Adrenal gland (tissue), 5 donors: ENCODE results near the gene TPO.

ENCODE experiments used
- POLR2A ChIP-seq, 2 donors: fragments of 450-650 bp; IDR thresholded peaks; one replicate each; pipeline ENCODE4 v1.6.1; 2017; ENCODE audit warnings: antibody characterized with exemption in 2 of 2, mild to moderate bottlenecking in 2 of 2, moderate library complexity in 1 of 2
- TF ChIP-seq, protein P1 (sequence below), 6 experiments: fragments of 450-650 bp in 4 of 6; fragments of 200-600 bp in 2 of 6; sonication (generic) in 1 of 6; IDR thresholded peaks; 1 replicate in 5 of 6; 2 replicates in 1 of 6; pipeline versions ENCODE4 v1.5.1 to v1.8.0; 2016 to 2021; ENCODE audit warnings: antibody characterized with exemption in 6 of 6, mild to moderate bottlenecking in 2 of 6, moderate library complexity in 1 of 6
- donor health status: DM: no; HTN: no; CAD: no.

DNA sequence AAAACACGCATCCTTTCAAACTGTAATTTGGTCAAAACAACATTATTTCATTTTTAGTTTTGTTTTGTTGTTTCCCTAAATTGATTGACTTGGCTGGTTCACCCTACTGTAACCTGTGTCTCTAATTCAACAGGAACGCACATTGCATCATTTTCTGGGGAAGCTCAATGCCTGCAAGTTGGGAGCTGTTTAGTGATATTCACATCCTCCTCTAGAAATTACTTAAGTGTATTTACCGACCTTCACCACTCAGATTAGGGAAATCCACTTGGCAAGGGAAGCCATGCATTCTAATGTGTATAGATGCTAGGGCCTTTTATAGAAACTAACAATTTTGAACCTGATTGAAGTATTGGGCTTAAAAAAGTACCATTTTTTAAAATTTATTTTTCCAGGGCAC lies 7.3 kb upstream of the TPO start:
- TF ChIP-seq, protein P1, sequence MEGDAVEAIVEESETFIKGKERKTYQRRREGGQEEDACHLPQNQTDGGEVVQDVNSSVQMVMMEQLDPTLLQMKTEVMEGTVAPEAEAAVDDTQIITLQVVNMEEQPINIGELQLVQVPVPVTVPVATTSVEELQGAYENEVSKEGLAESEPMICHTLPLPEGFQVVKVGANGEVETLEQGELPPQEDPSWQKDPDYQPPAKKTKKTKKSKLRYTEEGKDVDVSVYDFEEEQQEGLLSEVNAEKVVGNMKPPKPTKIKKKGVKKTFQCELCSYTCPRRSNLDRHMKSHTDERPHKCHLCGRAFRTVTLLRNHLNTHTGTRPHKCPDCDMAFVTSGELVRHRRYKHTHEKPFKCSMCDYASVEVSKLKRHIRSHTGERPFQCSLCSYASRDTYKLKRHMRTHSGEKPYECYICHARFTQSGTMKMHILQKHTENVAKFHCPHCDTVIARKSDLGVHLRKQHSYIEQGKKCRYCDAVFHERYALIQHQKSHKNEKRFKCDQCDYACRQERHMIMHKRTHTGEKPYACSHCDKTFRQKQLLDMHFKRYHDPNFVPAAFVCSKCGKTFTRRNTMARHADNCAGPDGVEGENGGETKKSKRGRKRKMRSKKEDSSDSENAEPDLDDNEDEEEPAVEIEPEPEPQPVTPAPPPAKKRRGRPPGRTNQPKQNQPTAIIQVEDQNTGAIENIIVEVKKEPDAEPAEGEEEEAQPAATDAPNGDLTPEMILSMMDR (IDR thresholded peaks at IDR 0.05): no peak
- no peak for TF ChIP-seq POLR2A (IDR thresholded peaks at IDR 0.05)
